Astrocyte (in vitro differentiated cells and primary cell): Measurements from ENCODE around the gene LRRC2. TPM values are rescaled to one million over a fixed set of nuclear protein-coding genes. Genes with fewer than 3 reads are reported as not detected.

Experiments
- DNase-seq: peaks from one replicate; pipeline ENCODE4 v3.0.0-alpha.2; 2010; ENCODE audit warnings: low read depth
- FAIRE-seq: peaks from 2 replicates; lab custom pipeline; 2011; peaks lifted over from hg19 to GRCh38; lab: Jason Lieb, UNC
- H2AFZ ChIP-seq: 2 replicates; pipeline ENCODE4 v1.6.0; 2012; ENCODE audit warnings: low read depth, low read length, inconsistent platforms
- H3K27ac ChIP-seq: 2 replicates; pipeline ENCODE4 v1.5.1; 2011; ENCODE audit warnings: low read depth, low read length, inconsistent platforms
- H3K27me3 ChIP-seq: 2 replicates; pipeline ENCODE4 v1.6.0; 2011; ENCODE audit warnings: low read length, inconsistent platforms; ENCODE audit not compliant: insufficient read depth
- H3K36me3 ChIP-seq: 2 replicates; pipeline ENCODE4 v1.5.1; 2011; ENCODE audit warnings: low read length, inconsistent platforms; ENCODE audit not compliant: insufficient read depth
- H3K4me1 ChIP-seq: 2 replicates; pipeline ENCODE4 v1.5.1; 2011; ENCODE audit warnings: low read length, inconsistent platforms; ENCODE audit not compliant: insufficient read depth
- H3K4me2 ChIP-seq: 2 replicates; pipeline ENCODE4 v1.6.0; 2012; ENCODE audit warnings: low read length, inconsistent platforms
- H3K4me3 ChIP-seq: 2 replicates; pipeline ENCODE4 v1.5.1; 2011; ENCODE audit warnings: low read depth, mild to moderate bottlenecking, low read length, inconsistent platforms; ENCODE audit not compliant: insufficient read depth
- H3K79me2 ChIP-seq: 2 replicates; pipeline ENCODE4 v1.6.0; 2012; ENCODE audit warnings: mild to moderate bottlenecking, low read length, inconsistent platforms; ENCODE audit not compliant: insufficient read depth
- H3K9ac ChIP-seq: 2 replicates; pipeline ENCODE4 v1.6.0; 2012; ENCODE audit warnings: mild to moderate bottlenecking, low read length, inconsistent platforms
- H3K9me3 ChIP-seq: 2 replicates; pipeline ENCODE4 v1.5.1; 2012; ENCODE audit warnings: low read depth, mild to moderate bottlenecking, low read length, inconsistent platforms; ENCODE audit not compliant: insufficient read depth
- H4K20me1 ChIP-seq: 2 replicates; pipeline ENCODE4 v1.6.0; 2012; ENCODE audit warnings: low read length, inconsistent platforms; ENCODE audit not compliant: insufficient read depth
- H3K27ac Mint-ChIP-seq: one replicate; pipeline ENCODE4 v1.8.0; 2021; ENCODE audit warnings: mild to moderate bottlenecking, mixed read lengths; ENCODE audit not compliant: unreplicated experiment
- H3K27me3 Mint-ChIP-seq: one replicate; pipeline ENCODE4 v1.8.0; 2021; ENCODE audit warnings: low read depth, mixed read lengths; ENCODE audit not compliant: unreplicated experiment
- H3K36me3 Mint-ChIP-seq: one replicate; pipeline ENCODE4 v1.8.0; 2021; ENCODE audit warnings: low read depth, mixed read lengths; ENCODE audit not compliant: unreplicated experiment
- H3K4me1 Mint-ChIP-seq: one replicate; pipeline ENCODE4 v1.8.0; 2021; ENCODE audit warnings: low read depth, mixed read lengths; ENCODE audit not compliant: unreplicated experiment
- H3K4me3 Mint-ChIP-seq: one replicate; pipeline ENCODE4 v1.8.0; 2021; ENCODE audit warnings: mild to moderate bottlenecking, moderate library complexity, mixed read lengths; ENCODE audit not compliant: unreplicated experiment
- H3K9me3 Mint-ChIP-seq: one replicate; pipeline ENCODE4 v1.8.0; 2021; ENCODE audit warnings: mild to moderate bottlenecking, mixed read lengths; ENCODE audit not compliant: unreplicated experiment
- EZH2 ChIP-seq: IDR thresholded peaks from 2 replicates; pipeline ENCODE4 v1.6.1; 2012; ENCODE audit warnings: mild to moderate bottlenecking, low read length, inconsistent platforms; ENCODE audit not compliant: insufficient read depth
- total RNA-seq: library from RNA; stranded (reverse); gene quantifications from 2 replicates; pipeline ENCODE4 v1.2.1, GENCODE V29; 2021
- TF ChIP-seq, protein P1 (sequence below): IDR thresholded peaks from 2 replicates; pipeline ENCODE4 v1.5.1; 2011; ENCODE audit warnings: low read depth, mild to moderate bottlenecking, inconsistent platforms, low read length, moderate library complexity; ENCODE audit not compliant: insufficient read depth

Gene LRRC2
- total RNA-seq, 1 donor from 2014 or later: 0.32 TPM

DNA sequence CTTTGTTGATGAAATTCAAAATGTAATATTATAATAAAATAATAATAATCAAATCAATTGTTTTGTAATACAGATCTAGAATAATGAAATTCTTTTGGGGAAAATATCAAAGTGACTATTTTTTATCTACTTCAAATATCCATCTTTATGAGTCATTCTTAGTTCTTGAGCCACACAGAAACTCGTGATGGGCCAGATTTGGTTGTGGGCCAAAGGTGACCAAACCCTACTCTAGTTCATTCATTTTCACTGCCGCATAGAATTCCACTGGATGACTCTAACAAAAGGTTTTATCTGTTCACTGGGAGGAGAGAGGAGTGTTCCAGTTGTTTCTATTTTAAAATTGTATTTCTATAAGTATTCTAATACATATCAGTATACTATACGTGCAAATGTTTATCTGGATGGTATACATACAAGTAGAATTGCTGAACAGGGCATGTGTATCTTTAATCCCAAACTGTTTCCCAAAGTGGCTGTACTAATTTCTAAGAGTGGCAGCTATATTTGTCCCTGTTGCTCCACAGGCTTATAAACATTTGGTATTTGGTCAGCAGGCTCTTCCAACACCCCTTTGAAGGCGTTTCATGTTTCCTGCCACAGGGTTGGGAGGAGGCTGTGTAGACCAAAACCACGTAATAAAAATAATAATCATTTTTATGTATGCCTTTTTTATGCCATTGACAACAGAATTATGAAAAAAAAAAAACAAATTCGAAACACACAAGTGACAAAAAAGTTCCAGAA is 75.6 kb downstream of the LRRC2 start:
- FAIRE-seq (no peak), DNase-seq (peak; percentile 40)
- peaks cover 4% of the 10 kb centered on the region for H3K9me3 Mint-ChIP-seq
- Histone ChIP-seq H3K36me3 (no peaks in the 10 kb centered on the region), H3K79me2 (no peaks in the 10 kb centered on the region), H3K27me3 (no peaks in the 10 kb centered on the region), H3K4me2 (no peak overlapping the region), H3K27ac (no peak overlapping the region), H3K9me3 (no peaks in the 10 kb centered on the region), H3K4me1 (peaks cover 14% of the 10 kb centered on the region), H3K9ac (no peak overlapping the region), H3K4me3 (no peak overlapping the region), H2AFZ (no peak overlapping the region), H4K20me1 (no peaks in the 10 kb centered on the region)
- peaks cover 20% of the 10 kb centered on the region for H3K4me1 Mint-ChIP-seq
- H3K36me3 Mint-ChIP-seq: peaks cover 1% of the 10 kb centered on the region
- no peak for TF ChIP-seq EZH2
- TF ChIP-seq, protein P1, sequence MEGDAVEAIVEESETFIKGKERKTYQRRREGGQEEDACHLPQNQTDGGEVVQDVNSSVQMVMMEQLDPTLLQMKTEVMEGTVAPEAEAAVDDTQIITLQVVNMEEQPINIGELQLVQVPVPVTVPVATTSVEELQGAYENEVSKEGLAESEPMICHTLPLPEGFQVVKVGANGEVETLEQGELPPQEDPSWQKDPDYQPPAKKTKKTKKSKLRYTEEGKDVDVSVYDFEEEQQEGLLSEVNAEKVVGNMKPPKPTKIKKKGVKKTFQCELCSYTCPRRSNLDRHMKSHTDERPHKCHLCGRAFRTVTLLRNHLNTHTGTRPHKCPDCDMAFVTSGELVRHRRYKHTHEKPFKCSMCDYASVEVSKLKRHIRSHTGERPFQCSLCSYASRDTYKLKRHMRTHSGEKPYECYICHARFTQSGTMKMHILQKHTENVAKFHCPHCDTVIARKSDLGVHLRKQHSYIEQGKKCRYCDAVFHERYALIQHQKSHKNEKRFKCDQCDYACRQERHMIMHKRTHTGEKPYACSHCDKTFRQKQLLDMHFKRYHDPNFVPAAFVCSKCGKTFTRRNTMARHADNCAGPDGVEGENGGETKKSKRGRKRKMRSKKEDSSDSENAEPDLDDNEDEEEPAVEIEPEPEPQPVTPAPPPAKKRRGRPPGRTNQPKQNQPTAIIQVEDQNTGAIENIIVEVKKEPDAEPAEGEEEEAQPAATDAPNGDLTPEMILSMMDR: no peak
- H3K27me3 Mint-ChIP-seq: peaks cover 12% of the 10 kb centered on the region
- no peak overlapping the region for H3K4me3 Mint-ChIP-seq
- H3K27ac Mint-ChIP-seq: no peak overlapping the region

DNA sequence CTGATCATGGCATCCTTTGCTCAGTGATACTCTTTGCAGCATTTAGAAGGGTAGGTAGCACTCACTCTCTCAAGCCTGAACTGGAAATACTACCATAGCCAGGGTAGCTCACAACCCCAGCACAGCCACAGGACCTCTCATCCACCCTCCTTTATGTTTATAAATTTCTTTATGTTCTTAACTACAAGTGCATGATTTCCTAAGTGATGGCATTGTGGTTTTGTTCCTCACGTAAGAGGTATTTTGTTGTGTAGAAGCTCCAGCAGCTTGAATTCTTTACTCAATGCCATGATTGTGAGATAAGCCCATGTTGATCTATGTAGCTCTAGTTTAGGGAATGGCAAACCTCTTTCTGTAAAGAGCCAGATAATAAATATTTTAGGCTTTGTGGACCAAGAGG is 76.2 kb downstream of the LRRC2 start:
- Histone ChIP-seq H4K20me1 (no peaks in the 10 kb centered on the region), H3K27ac (peak overlapping the region; percentile 17), H3K36me3 (no peaks in the 10 kb centered on the region), H3K79me2 (no peaks in the 10 kb centered on the region), H2AFZ (no peak overlapping the region), H3K9me3 (no peaks in the 10 kb centered on the region), H3K27me3 (no peaks in the 10 kb centered on the region), H3K4me3 (no peak overlapping the region), H3K4me2 (no peak overlapping the region), H3K9ac (peak overlapping the region; percentile 21), H3K4me1 (peaks cover 14% of the 10 kb centered on the region)
- peaks cover 20% of the 10 kb centered on the region for H3K4me1 Mint-ChIP-seq
- FAIRE-seq: no peak
- peak; percentile 86 for DNase-seq
- peak overlapping the region; percentile 34 for H3K27ac Mint-ChIP-seq
- H3K27me3 Mint-ChIP-seq: peaks cover 12% of the 10 kb centered on the region
- H3K36me3 Mint-ChIP-seq: peaks cover 1% of the 10 kb centered on the region
- no peak overlapping the region for H3K4me3 Mint-ChIP-seq
- TF ChIP-seq, protein P1: no peak
- TF ChIP-seq EZH2: no peak
- peaks cover 4% of the 10 kb centered on the region for H3K9me3 Mint-ChIP-seq

DNA sequence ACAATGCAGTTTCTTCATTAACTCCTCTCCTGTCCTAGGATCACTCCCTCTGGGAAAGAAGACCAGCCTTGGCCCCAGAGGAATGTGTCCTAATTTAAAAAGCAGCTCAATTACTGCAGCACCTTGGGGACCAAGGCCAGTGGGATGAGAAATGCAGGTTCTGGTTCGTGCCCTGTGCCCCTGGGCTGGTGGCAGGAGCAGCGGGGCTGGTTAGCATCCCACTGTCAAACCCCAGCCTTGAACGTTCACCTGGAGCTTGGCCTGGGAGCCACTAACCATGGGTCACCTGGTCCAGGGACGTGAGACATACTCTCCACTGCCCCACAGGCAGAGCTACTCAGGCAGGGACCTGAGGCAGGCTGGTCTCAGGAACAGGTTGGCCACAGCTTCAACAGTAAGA is 76.7 kb downstream of the LRRC2 start:
- H2AFZ ChIP-seq: no peak overlapping the region
- Mint-ChIP-seq H3K9me3 (peaks cover 4% of the 10 kb centered on the region), H3K4me1 (peaks cover 20% of the 10 kb centered on the region), H3K4me3 (no peak overlapping the region), H3K27ac (peak overlapping the region; percentile 34), H3K27me3 (peaks cover 12% of the 10 kb centered on the region), H3K36me3 (peaks cover 1% of the 10 kb centered on the region)
- no peak for DNase-seq
- TF ChIP-seq, protein P1: no peak
- TF ChIP-seq EZH2: no peak
- no peaks in the 10 kb centered on the region for H3K27me3 ChIP-seq
- H3K36me3 ChIP-seq: no peaks in the 10 kb centered on the region
- peak overlapping the region; percentile 21 for H3K9ac ChIP-seq
- H3K79me2 ChIP-seq: no peaks in the 10 kb centered on the region
- peak overlapping the region; percentile 17 for H3K27ac ChIP-seq
- peak overlapping the region; percentile 42 for H3K4me2 ChIP-seq
- no peak overlapping the region for H3K4me3 ChIP-seq
- no peak for FAIRE-seq
- H3K4me1 ChIP-seq: peaks cover 14% of the 10 kb centered on the region
- no peaks in the 10 kb centered on the region for H3K9me3 ChIP-seq
- H4K20me1 ChIP-seq: no peaks in the 10 kb centered on the region
